ENCODE measurements around the gene NRG2. TPM values are rescaled to one million over a fixed set of nuclear protein-coding genes. Genes with fewer than 3 reads are reported as not detected.

The NRG2 gene
- total and polyA plus RNA-seq, 2 experiments from 2014 or later, result 0.05 TPM; not detected in 1

DNA sequence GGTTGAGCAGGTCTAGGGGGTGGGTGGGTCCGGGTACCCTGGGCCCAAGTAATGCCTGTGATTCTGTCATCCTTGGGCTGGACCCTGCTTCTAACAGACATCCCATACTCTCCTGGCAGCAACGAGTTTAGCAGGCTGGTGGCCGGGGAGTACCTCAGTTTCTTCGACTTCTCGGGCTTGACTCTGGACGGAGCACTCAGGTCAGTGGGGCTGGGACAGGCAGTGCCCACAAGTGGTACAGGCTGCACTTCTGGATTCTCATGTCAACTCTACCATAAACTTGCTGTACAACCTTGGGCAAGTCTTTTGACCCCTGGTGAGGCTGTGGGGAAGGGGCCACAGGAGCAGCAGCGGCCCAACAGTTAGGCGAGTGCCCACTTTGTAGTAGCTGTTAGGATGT, 225.7 kb downstream of the NRG2 start:
- Histone ChIP-seq H3K4me3 (no peak overlapping the region), H3K27me3 (replicated peaks; ENCODE audit: insufficient read depth) (peaks cover 22% of the 10 kb centered on the region; the same call in 1 of the 2 replicates)
- 56 to 58% methylated on average over 8 of the region's 8 CpGs for WGBS, 2 experiments (ENCODE audit: low coverage in 1 of 2, low lambda C conversion rate in 2 of 2, missing lambda C conversion rate in 2 of 2)

DNA sequence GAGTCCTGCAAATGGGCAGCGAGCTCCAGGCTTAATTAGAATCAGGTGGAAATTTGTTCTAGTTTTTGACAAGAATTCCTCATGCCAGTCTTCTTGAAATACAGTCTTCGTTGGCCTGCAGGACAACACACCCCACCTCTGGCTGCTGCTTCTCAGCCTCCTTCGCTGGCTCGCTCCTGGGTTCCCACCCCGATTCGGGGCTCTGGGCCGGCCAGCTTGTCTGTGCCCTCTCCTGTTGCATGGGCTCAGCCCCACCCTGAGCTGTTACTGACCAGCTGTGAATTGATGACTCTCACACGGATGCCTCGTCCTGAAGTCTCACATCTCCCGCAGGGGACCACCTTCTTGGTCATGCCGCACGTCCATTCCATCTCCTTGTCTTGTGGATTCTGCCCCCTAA, 226.5 kb downstream of the NRG2 start:
- in situ Hi-C loops (cut with MboI), result no loop called here
- Histone ChIP-seq H3K9ac (no peak overlapping the region), H3K36me3 (ENCODE audit: low read depth) (no peaks in the 10 kb centered on the region), H2AFZ (no peak overlapping the region), H3K9me2 (ENCODE audit: insufficient read depth) (no peaks in the 10 kb centered on the region), H3K27me3 (replicated peaks; ENCODE audit: insufficient read depth) (peaks cover 22% of the 10 kb centered on the region; the same call in 1 of the 2 replicates), H3K27ac (no peak overlapping the region), H3K4me1 (ENCODE audit: insufficient read depth) (no peaks in the 10 kb centered on the region), H4K20me1 (ENCODE audit: insufficient read depth) (no peaks in the 10 kb centered on the region), H3K79me2 (ENCODE audit: insufficient read depth) (no peaks in the 10 kb centered on the region), H3K9me3 (ENCODE audit: low read depth) (no peaks in the 10 kb centered on the region), H3F3A (ENCODE audit: insufficient read depth) (no peaks in the 10 kb centered on the region), H3K4me3 (no peak overlapping the region), H3K4me2 (ENCODE audit: unreplicated experiment) (no peak overlapping the region)
- no peak for DNase-seq
- TF ChIP-seq EZH2 (IDR thresholded peaks at IDR 0.05; ENCODE audit: insufficient read depth, poor library complexity, severe bottlenecking), result no peak
- no peak for TF ChIP-seq EZH2phosphoT487 (IDR thresholded peaks at IDR 0.05; ENCODE audit: insufficient read depth, low read depth)
- 8 to 9% methylated on average over 12 of the region's 12 CpGs for WGBS, 2 experiments (ENCODE audit: low coverage in 1 of 2, low lambda C conversion rate in 2 of 2, missing lambda C conversion rate in 2 of 2)

More for the DNA sequence above, 225.7 kb downstream of the NRG2 start:
- Histone ChIP-seq H3K79me2 (ENCODE audit: insufficient read depth) (no peaks in the 10 kb centered on the region), H3K4me2 (ENCODE audit: unreplicated experiment) (no peak overlapping the region), H3K4me1 (ENCODE audit: insufficient read depth) (no peaks in the 10 kb centered on the region), H3K9me2 (ENCODE audit: insufficient read depth) (no peaks in the 10 kb centered on the region), H3K36me3 (ENCODE audit: low read depth) (no peaks in the 10 kb centered on the region), H4K20me1 (ENCODE audit: insufficient read depth) (no peaks in the 10 kb centered on the region), H2AFZ (no peak overlapping the region), H3K27ac (no peak overlapping the region), H3F3A (ENCODE audit: insufficient read depth) (no peaks in the 10 kb centered on the region), H3K9ac (no peak overlapping the region), H3K9me3 (ENCODE audit: low read depth) (no peaks in the 10 kb centered on the region)
- TF ChIP-seq EZH2phosphoT487 (IDR thresholded peaks at IDR 0.05; ENCODE audit: insufficient read depth, low read depth), result no peak
- no peak for TF ChIP-seq EZH2 (IDR thresholded peaks at IDR 0.05; ENCODE audit: insufficient read depth, poor library complexity, severe bottlenecking)
- in situ Hi-C loops (cut with MboI), result no loop called here
- no peak for DNase-seq

DNA sequence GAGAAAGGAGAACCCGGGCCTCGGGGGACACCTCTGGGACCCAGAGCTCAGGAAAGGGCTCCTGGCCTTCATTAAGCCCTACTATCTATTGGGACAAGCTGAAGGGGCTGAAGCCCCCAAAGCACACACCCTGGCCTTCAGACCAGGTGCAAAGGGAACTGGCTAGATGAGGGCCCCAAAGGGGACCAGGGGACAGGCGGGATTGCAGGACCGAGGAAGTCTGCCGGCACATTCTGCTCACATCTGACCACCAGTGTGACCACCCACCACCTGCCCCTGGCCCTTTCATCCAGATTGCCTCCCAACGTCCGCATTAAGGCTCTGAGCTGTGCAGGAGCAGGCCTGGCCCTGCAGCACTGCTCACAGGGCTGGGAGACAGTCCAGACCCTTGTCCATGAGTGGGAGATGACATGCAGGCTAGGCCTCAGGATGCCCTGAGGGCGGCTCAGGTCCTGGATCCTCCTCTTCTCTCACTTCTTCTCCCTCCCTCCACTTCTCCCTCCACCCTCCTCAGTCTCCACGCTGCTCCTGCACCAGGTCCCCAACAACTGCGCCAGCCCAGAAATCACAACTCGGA, 228.3 kb downstream of the NRG2 start:
- no peaks in the 10 kb centered on the region for H3K36me3 ChIP-seq (ENCODE audit: low read depth)
- peaks cover 22% of the 10 kb centered on the region; the same call in 1 of the 2 replicates for H3K27me3 ChIP-seq (replicated peaks; ENCODE audit: insufficient read depth)
- H3K9me2 ChIP-seq (ENCODE audit: insufficient read depth), result no peaks in the 10 kb centered on the region
- H2AFZ ChIP-seq, result no peak overlapping the region
- no peaks in the 10 kb centered on the region for H3K4me1 ChIP-seq (ENCODE audit: insufficient read depth)
- no peak overlapping the region for H3K4me2 ChIP-seq (ENCODE audit: unreplicated experiment)
- no peak overlapping the region for H3K27ac ChIP-seq
- no peak for TF ChIP-seq EZH2phosphoT487 (IDR thresholded peaks at IDR 0.05; ENCODE audit: insufficient read depth, low read depth)
- no peak for TF ChIP-seq EZH2 (IDR thresholded peaks at IDR 0.05; ENCODE audit: insufficient read depth, poor library complexity, severe bottlenecking)
- in situ Hi-C loops (cut with MboI), result no loop called here
- no peaks in the 10 kb centered on the region for H4K20me1 ChIP-seq (ENCODE audit: insufficient read depth)
- 52 to 68% methylated on average over 9 to 11 of the region's 11 CpGs for WGBS, 2 experiments (ENCODE audit: low coverage in 1 of 2, low lambda C conversion rate in 2 of 2, missing lambda C conversion rate in 2 of 2)
- H3K79me2 ChIP-seq (ENCODE audit: insufficient read depth), result no peaks in the 10 kb centered on the region
- DNase-seq, result no peak
- no peak overlapping the region for H3K9ac ChIP-seq
- H3K9me3 ChIP-seq (ENCODE audit: low read depth), result no peaks in the 10 kb centered on the region
- no peak overlapping the region for H3K4me3 ChIP-seq
- no peaks in the 10 kb centered on the region for H3F3A ChIP-seq (ENCODE audit: insufficient read depth)

DNA sequence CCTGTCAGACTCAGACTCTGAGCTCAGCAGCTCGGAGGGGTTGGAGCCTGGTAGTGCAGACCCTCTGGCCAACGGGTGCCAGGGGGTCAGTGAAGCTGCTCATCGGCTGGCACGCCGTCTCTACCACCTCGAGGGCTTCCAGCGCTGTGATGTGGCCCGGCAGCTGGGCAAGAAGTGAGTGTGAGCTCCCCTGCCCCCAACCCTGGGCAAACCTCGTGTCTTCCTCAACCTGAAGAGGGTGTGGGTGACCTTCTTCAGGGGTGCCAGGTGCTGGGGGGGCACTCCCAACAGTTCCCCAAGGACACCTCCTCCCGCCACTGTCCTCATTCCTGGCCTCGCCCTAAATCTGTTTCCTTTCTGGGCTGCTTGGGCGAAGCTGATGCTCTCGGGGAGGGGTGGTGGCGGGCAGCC, 228.9 kb downstream of the NRG2 start:
- Histone ChIP-seq H3K27ac (no peak overlapping the region), H3K4me2 (ENCODE audit: unreplicated experiment) (no peak overlapping the region), H3K9ac (no peak overlapping the region), H3K27me3 (replicated peaks; ENCODE audit: insufficient read depth) (peaks cover 18% of the 10 kb centered on the region; the same call in 1 of the 2 replicates), H3K9me3 (ENCODE audit: low read depth) (no peaks in the 10 kb centered on the region), H3K79me2 (ENCODE audit: insufficient read depth) (no peaks in the 10 kb centered on the region), H2AFZ (no peak overlapping the region), H3K36me3 (ENCODE audit: low read depth) (no peaks in the 10 kb centered on the region), H3K9me2 (ENCODE audit: insufficient read depth) (no peaks in the 10 kb centered on the region), H3K4me1 (ENCODE audit: insufficient read depth) (no peaks in the 10 kb centered on the region), H3F3A (ENCODE audit: insufficient read depth) (no peaks in the 10 kb centered on the region), H3K4me3 (no peak overlapping the region), H4K20me1 (ENCODE audit: insufficient read depth) (no peaks in the 10 kb centered on the region)
- no peak for DNase-seq
- WGBS, 2 experiments (ENCODE audit: low coverage in 1 of 2, low lambda C conversion rate in 2 of 2, missing lambda C conversion rate in 2 of 2), result 61 to 72% methylated on average over 12 to 14 of the region's 14 CpGs
- in situ Hi-C loops (cut with MboI), result no loop called here
- TF ChIP-seq EZH2phosphoT487 (IDR thresholded peaks at IDR 0.05; ENCODE audit: insufficient read depth, low read depth), result no peak
- TF ChIP-seq EZH2 (IDR thresholded peaks at IDR 0.05; ENCODE audit: insufficient read depth, poor library complexity, severe bottlenecking), result no peak
